ENCODE data around the gene MRPS30.
"Not testable (repeated sequence)": the region's sequence is repeated elsewhere in the genome, so short reads cannot be mapped to it uniquely, and the experiment has no call there.

MRPS30 gene

DNA sequence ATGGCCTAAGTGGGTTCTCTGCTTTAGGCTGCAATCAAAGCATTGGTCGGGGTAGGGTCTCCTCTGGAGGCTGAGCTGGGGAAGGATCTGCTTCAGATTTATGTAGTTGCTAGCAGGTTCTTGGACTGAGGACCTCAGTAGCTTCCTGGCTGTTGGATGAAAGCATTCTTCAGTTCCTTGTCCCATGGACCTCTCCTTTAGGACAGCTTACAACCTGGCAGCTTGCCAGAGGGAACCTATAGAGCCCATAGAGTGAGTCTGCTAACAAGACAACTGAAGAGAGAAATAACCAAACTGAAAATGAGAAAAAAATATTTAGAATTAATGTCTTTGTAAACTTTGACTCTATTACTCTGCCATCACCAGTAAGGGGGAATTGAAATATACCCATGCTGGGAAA is 12.4 kb downstream of the MRPS30 start:
- DNase-seq = no peak

GRCh38 chr5:44824662-44825061 is 15.9 kb downstream of the MRPS30 start:
- not testable (repeated sequence) for DNase-seq

DNA sequence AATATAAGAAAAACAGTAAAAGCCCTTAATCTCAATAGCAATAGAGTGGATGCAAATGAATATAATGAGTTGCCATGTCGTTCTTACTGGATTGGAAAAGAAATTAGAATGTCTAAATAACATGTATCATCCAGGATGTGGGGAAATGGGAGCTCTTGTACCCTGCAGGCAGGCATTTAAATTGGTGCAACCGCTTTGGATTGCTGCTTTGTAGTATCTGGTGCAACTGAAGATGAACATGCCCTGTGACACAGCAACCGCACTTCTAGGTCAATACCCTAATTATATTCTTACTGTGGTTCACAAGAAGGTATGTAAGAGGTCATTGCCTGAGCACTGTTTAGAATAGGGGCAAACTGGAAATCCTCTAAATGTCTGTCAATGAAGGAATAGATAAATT is 18.9 kb downstream of the MRPS30 start:
- no peak for DNase-seq

DNA sequence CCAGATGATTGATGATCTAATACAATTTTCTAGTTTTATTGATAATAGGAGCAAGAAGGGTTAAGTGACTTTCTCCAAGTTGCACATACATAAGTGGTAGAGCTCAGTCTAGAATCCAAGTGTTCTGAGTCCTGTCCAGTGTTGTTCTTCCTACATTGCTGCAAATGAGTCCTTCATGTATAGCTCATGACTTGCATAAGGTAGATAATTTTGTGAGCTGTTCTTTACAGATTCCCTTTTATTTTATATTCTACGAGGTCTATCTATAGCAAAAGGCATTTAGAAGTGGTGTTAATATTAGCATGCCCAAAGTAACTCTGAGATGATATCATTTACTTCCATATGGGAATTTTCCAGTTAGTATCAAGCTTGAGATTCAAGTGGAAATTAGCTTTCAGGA is 20.0 kb downstream of the MRPS30 start:
- no peak for DNase-seq

DNA sequence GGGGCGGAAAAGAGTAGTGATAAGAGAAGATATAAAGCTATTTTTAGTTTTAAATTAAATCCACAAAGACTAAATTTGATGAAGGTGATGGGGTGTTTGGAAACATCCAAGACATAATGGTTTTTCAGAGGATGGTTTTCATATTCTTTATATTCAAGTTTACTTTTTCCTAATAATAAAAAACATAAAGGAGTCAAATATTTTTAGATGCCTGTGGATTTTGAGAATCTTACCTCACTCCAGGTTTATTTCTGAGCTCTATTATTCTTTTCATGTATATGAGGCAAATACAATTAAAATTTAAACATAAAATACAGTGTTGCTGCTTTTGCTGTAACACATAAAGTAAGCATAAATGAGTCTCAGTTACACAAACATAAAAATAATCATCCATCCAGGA is 22.2 kb downstream of the MRPS30 start:
- no peak for DNase-seq

- DNase-seq = no peak
Measured at GRCh38 chr5:44833249-44833648, 24.5 kb downstream of the MRPS30 start.

DNA sequence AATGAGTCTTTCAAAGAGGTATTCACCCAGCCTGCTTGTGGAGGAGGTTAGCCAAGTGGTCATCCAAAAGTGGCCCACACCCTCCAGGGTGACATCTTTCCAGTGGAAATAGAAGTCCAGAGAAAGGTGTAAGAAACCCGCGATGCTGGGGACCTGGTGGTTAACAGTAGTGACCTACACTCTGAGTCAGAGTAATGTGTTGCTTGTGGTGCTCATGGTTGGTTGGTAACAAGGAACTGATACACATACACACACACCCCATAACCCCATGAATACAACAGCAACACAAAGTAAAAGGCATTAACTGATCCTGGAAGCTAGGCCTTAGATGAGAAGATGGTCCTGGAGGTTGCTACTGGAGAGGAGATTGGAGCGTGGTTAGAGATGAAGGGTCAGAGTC is 26.9 kb downstream of the MRPS30 start:
- DNase-seq = no peak

DNA sequence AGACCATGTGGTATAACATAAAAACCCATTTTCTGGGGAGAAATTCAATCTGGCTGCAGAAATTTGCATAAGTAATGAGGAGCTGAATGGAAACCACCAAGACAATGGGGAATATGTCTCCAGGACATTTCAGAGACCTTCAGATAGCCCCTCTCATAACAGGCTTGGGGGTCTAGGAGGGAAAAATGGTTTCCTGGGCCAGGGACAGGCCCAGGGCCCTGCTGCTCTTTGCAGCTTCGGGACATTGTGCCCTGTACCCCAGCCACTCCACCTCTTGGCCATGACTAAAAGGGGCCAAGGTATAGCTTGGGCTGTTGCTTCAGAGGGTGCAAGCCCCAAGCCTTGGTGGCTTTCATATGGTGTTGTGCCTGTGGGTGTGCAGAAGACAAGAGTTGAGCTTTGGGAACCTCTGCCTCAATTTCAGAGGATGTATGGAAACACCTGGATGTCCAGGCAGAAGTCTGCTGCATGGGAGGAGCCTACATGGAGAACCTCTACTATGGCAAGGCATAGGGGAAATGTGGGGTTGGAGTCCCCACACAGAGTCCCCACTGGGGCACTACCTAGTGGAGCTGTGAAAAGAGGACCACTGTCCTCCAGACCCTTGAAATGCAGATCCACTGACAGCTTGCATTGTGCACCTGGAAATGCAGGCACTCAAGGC is 30.4 kb downstream of the MRPS30 start:
- DNase-seq = no peak

DNA sequence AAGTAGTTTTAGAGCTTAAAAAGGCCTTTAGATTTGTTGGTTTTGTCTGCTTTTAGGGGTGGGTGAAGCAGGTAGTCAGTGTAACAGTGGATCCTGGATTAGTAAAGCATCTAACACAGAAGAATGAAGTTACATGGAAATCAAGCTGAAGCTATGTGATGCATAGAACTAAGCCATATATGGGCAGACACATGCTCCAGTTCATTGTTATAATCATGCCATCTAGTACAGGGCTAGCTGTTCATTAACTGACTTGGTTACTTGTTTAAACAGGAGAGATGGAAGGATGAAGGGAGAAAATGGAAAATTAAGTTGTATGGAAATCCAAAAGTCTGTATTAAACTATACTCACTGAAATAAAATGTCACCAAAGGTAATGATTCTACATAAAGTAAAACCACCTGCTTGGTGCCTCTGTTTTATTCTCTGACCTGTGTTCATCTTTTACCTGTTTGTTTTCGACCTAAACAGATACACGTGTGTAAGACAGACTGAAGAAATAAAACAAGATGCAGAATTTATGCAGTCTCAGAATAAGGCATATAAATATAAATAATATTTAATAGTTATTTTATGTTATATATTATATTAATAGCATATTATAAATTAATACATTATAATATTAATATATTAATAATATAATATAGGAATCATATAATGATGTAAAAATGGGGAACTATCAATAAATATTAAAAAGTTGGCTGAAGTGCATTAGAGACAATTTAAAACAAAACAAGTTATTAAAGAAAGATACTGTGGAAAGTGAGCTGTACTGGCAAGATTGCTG is 33.9 kb downstream of the MRPS30 start:
- DNase-seq = no peak

DNA sequence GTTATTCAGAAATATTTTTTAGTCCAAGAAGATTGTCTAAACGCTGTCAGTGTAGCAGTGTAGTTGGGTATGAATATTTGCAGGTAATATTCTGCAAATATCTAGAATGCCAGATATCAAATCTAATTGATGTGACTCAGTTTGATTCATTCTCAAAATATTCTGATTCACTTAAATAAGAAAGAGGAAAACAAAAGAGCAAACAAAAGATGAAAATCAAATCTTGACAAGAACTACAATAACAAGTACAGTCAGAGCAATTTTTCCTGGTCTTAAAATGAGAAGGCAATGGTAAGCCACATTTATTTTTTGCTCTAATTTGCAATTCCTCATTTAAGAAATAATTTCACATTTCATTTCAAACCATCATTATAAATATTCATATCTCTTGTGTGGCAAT is 36.0 kb downstream of the MRPS30 start:
- no peak for DNase-seq

DNA sequence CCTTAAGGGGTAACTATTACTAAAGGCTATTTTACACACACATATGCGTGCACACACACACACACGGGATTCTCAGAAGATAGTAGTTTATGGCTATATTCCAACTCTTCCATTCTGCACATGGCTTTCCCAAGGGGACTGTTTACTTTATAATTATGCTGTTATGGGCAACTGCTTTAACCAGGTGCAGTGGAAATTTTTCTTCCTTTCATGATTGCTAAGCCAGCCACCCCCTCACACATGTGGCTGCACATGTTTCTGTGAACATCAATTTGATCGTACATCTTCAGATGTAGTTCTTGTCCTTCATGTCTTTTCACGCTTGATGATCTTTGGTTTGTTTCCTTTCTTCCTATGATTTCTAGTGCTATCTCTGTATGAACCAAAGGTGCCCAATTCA is 37.0 kb downstream of the MRPS30 start:
- DNase-seq = no peak

DNA sequence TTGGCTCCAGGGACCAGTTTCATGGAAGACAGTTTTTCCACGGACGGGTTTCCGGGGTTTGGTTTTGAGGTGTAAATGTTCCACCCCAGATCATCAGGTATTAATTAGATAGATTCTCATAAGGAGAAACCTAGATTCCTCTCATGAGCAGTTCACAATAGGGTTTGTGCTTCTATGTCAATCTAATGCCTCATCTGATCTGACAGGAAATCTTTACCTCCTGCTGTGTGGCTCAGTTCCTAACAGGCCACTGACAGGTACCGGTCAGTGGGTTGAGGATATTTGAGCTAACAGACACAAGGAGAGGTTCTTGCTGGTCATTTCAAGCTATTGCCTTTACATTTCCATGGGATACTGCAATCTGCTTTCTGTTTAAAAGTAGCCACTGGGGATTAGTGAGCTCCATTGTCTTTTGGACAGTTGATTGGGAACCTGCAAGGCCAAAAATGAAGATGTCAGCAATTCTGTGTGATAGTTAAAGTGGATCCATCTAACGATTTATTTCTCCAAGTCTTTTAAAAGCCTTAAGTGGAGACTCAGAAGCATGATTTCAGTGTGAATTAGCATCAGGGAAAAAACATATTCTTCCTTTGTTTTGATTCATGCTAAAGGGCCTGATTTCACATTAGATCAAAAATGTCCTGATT is 38.6 kb downstream of the MRPS30 start:
- no peak for DNase-seq

DNA sequence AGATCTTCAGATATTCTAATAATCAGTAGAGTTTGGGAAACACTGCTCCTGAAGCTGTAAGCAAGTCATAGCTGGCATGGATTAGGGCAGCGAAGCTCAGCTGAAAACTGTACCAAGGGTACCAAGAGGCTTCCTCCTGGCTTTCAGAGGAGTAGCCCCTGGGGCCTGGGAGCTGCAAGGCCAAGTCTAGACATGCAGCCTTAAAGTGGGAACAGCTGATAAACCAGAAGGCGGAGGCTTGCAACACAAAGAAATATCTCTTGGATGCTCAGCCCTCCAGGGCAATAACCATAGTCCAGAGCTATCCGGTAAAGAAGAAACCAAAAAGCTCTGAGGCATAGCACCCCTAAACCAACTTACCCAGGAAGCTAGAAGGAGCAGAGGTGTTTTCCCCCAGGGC is 51.5 kb downstream of the MRPS30 start:
- no peak for DNase-seq

GRCh38 chr5:44862808-44863207 is 54.1 kb downstream of the MRPS30 start:
- DNase-seq = no peak
